ENCODE results near the gene PRKCG. TPM values are rescaled to one million over a fixed set of nuclear protein-coding genes. Genes with fewer than 3 reads are reported as not detected.
"Not testable (repeated sequence)": the region's sequence is repeated elsewhere in the genome, so short reads cannot be mapped to it uniquely, and the experiment has no call there.

Gene PRKCG
- total RNA-seq, 1 donor, result not detected

DNA sequence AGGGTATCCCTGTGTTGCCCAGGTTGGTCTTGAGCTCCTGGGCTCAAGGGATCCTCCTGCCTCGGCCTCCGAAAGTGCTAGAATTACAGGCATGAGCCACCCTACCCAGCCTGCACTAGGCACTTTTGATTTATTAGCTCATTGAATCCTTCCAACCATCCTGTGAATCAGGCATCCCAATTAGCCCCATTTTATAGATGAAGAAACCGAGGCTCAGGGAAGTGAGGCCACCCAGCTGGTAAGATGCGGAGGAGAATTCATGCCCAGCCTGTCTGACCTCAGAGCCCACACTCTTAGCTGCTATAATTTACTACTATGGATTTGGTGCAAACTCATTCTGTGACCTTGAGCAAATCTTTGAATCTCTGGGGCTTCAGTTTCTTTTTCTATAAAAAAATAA lies 62.9 kb downstream of the PRKCG start:
- no peak overlapping the region for H3K4me3 ChIP-seq (ENCODE audit: low read depth, low read length)
- TF ChIP-seq, protein P1, sequence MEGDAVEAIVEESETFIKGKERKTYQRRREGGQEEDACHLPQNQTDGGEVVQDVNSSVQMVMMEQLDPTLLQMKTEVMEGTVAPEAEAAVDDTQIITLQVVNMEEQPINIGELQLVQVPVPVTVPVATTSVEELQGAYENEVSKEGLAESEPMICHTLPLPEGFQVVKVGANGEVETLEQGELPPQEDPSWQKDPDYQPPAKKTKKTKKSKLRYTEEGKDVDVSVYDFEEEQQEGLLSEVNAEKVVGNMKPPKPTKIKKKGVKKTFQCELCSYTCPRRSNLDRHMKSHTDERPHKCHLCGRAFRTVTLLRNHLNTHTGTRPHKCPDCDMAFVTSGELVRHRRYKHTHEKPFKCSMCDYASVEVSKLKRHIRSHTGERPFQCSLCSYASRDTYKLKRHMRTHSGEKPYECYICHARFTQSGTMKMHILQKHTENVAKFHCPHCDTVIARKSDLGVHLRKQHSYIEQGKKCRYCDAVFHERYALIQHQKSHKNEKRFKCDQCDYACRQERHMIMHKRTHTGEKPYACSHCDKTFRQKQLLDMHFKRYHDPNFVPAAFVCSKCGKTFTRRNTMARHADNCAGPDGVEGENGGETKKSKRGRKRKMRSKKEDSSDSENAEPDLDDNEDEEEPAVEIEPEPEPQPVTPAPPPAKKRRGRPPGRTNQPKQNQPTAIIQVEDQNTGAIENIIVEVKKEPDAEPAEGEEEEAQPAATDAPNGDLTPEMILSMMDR (IDR thresholded peaks at IDR 0.05; ENCODE audit: insufficient read depth, low read length), result no peak
- DNase-seq (ENCODE audit: low read depth), result no peak

DNA sequence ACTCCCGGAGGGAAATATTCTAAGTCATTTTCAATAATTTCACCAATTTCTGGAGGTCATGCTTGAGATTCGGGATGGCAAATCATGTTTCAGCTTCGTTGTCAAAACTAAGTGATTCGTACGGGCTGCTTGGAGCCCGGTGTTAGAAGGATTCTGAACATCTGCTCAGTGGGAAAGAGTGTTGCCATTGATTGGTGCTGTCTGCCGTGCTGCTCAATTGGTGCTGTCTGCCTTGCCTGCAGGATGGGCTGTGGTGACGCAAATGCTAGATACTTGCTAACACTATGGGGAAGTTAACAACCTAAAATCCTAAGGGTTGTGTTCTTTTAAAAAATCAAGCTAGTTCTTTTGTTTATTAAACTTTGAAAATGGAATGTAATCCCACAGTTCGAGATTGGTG lies 63.4 kb downstream of the PRKCG start:
- DNase-seq (ENCODE audit: low read depth), result peak; percentile 50
- no peak overlapping the region for H3K4me3 ChIP-seq (ENCODE audit: low read depth, low read length)
- TF ChIP-seq, protein P1 (IDR thresholded peaks at IDR 0.05; ENCODE audit: insufficient read depth, low read length), result no peak

DNA sequence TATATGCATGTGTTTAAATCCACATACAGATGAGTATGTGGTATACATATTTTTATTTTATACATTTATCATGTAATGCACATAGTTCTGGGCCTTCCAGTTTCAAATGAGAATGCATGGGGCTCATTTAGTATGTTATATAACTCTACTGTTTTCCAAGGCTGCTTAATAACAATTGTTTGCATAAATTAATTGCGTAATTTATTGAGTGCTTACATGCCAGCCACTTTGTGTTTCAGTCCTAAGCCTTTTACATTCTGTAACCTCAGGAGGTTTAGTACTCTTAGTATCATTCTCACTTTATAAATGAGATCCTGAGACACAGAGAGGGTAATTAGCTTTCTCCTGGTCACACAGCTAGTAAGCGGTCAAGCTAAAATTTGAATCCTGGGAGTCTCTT lies 64.0 kb downstream of the PRKCG start:
- TF ChIP-seq, protein P1 (IDR thresholded peaks at IDR 0.05; ENCODE audit: insufficient read depth, low read length), result no peak
- no peak overlapping the region for H3K4me3 ChIP-seq (ENCODE audit: low read depth, low read length)
- DNase-seq (ENCODE audit: low read depth), result no peak

DNA sequence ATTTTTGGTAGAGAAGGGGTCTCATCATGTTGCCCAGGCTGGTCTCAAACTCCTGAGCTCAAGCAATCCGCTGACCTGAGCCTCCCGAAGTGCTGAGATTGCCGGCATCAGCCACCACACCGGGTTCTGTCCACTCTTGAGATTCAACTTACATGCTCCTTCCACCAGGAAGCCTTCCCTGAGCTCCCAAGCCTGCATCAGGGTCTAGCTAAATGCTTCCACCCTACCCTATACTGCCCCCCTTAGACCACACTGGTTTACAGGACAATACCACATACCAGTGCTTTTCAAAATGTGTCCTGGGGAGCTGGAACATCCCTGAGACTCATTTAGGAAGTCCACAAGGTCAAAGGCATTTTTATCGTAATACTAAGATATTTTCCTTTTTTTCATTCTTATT lies 65.6 kb downstream of the PRKCG start:
- DNase-seq (ENCODE audit: low read depth), result no peak
- TF ChIP-seq, protein P1 (IDR thresholded peaks at IDR 0.05; ENCODE audit: insufficient read depth, low read length), result peak; percentile 21
- no peak overlapping the region for H3K4me3 ChIP-seq (ENCODE audit: low read depth, low read length)

DNA sequence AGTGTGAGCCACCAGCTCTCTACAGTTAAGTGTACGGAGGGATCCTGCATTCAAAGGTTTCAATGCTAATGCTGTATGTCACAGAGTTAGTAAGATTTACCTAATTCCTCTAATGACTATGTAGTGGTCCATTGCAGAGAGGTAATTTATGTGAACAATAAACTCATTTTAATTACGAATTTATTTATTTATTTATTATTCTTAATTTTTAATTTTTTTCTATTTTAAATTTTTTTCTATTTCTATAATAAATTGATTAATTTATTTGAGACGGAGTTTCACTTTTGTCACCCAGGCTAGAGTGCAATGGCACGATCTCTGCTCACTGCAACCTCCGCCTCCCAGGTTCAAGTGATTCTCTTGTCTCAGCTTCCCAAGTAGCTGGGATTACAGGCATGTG lies 66.6 kb downstream of the PRKCG start:
- not testable (repeated sequence) for DNase-seq (ENCODE audit: low read depth)

DNA sequence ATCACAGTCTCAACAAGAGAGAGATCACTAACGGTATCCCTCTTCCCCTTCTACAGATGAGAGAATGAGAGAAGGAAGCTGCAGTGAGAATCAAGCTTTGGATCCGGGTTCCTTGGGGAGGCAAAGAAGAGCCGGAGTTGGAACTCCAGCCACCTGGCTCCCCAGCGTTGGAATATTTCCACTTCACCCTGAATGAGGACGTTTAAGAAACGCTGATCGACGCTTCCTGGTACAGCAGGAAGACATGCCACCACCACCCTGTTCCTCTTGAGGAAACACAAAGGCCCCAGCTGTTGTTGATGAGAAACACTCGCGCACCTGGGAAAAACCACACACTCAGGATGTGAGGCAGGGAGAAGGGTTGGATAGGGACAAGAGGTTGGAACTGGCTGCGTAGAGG lies 69.4 kb downstream of the PRKCG start:
- TF ChIP-seq, protein P1 (IDR thresholded peaks at IDR 0.05; ENCODE audit: insufficient read depth, low read length), result no peak
- no peak for DNase-seq (ENCODE audit: low read depth)
- no peak overlapping the region for H3K4me3 ChIP-seq (ENCODE audit: low read depth, low read length)

More for the DNA sequence above, 66.6 kb downstream of the PRKCG start:
- H3K4me3 ChIP-seq (ENCODE audit: low read depth, low read length), result not testable (repeated sequence)

DNA sequence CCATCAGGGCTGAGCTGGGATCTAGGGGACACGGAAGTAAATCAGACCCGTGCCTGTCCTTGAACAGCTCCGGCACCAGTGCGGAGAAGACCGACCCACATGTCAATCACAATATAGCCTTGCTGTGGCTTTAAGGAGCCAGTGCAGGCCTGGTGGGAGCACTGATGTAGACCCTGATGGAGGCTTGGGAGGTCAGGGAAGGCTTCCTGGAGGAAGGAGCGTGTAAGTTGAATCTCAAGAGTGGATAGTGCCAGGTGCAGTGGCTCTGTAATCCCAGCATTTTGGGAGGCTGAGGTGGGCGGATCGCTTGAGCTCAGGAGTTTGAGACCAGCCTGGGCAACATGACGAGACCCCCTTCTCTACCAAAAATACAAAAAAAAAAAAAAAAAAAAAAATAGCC lies 70.0 kb downstream of the PRKCG start:
- TF ChIP-seq, protein P1 (IDR thresholded peaks at IDR 0.05; ENCODE audit: insufficient read depth, low read length), result no peak
- DNase-seq (ENCODE audit: low read depth), result no peak
- H3K4me3 ChIP-seq (ENCODE audit: low read depth, low read length), result no peak overlapping the region
